Activated CD4-positive, alpha-beta T cell treated with anti-CD3 and anti-CD28 coated beads for 4 hours (primary cell): ENCODE data around the gene KRTAP10-1.
"Not testable (repeated sequence)": the region's sequence is repeated elsewhere in the genome, so short reads cannot be mapped to it uniquely, and the experiment has no call there.

Experiments used
- DNase-seq, 2 donors: peaks; one replicate each; pipeline ENCODE4 v3.0.0-alpha.2; 2020

The KRTAP10-1 gene

DNA sequence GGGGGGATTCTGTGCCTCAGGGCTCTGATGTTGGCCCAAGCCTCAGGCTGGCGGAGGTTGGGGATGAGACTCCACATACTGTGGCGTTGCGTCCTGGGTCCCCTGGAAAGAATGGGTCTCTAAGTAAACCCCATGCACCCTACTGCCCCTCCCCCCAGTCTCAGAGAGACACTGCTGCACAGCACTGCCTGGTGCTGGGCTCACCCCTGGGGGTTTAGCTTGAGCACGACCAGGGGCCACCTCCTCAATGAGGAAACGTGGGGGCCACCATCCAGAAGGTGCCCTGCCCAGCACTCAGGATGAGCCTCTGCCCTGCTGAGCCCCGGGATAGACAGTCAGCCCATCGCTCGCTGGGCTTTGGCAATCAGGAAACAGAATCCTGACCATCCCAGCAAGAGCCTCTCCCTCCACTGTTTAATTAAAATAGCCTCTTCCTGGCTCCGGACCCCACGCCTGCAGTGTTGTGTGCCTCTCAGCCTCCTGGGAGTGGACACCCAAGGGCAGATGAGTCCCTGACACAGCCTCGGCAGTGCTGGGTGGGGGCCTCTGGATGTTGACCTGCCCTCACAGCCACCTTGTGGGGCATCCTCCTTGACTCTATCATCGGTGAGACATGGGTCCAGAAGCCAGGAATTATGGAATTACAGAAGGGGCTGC lies 30.0 kb upstream of the KRTAP10-1 start:
- no peak for DNase-seq

DNA sequence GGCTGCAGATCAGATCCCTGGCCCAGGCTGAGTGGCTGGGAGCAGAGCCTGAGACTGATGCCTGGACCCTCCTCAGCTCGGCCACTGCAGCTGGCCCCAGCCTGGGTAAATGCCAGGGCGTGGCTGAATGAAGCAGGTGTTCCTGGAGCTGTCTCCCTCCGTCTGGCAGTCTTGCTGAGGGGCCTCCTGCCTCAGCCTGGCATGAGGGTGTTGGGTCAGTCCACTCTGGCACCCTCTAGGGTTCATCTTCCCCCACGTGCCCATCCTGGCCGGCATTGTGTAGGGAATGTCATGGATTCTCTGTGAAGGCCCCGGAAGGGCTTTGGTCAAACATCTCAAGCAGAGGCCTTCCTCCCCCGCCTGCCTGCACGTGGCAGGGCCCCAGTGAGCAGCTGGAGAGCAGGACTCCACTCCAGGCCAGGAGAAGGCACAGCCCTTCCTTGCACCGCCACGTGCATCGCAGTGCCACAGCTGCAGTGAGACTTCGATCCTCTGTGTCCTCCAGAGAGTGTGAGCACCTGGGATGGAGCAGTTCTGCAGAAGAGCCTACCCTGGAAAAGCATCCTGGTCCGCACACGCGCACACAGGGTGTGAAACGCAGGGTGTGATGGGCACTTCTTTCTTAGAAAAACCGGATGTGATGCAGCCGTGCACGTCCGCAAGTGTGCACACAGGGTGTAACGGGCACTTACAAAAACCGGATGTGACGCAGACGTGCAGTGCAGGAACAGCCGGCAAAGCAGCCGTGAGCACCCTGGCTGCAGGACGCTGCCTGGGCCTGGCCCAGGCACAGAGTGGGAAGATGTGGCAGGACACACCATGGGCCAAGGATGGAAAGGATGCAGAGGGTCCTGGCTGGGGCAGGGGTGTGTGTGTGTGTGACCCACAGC lies 28.9 kb upstream of the KRTAP10-1 start:
- DNase-seq: no peak

DNA sequence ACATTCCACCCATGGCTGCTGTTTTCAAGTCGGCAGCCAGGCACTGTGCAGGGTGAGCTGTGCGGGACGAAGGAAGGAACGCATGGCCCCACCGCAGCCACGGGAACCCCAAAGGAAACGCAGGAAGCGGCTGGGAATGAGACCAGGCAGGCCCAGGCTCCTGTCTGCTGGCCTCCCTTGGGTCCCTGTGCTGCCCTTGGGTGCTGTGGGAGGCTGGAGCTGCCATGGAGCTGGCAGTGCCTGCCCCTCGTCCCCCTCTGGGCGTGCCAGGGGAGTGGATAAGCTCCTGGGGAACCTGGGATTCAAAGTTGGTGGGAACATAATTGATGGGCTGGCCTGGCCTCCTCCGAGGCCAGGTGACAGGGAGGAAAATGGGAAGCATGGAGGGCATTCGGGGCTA lies 28.3 kb upstream of the KRTAP10-1 start:
- no peak for DNase-seq

DNA sequence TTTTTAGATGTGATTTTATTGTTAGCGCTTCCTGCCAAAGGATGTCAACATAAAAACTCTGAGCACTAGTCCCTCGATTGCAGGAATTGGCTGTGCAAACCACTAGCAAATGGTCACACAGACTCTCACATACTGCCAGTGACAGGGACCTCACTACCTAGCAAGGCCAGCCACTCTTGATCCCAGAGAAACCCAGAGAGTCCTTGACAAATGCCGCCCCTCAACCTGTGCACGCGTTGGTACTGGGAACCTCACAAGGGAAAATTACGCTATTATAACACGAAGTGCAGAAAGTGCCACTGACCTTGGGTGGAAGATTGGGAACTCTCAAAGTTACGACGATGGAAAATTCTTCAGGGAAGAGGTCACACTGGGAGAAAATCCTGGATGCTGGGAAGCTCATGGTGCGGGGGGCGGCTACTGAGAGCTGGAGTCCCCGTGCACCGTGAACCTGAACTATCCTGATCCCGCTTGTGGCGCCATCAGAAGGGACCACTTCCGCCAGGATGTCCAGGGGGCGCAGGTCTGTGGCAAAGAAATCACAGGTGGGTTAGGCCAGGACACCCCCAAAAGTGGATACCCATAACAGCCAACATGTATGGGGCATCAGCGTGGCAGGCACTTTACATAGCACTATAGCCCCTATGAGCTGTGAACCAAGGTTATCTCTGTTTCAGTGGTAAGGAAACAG lies 27.6 kb upstream of the KRTAP10-1 start:
- DNase-seq: no peak

DNA sequence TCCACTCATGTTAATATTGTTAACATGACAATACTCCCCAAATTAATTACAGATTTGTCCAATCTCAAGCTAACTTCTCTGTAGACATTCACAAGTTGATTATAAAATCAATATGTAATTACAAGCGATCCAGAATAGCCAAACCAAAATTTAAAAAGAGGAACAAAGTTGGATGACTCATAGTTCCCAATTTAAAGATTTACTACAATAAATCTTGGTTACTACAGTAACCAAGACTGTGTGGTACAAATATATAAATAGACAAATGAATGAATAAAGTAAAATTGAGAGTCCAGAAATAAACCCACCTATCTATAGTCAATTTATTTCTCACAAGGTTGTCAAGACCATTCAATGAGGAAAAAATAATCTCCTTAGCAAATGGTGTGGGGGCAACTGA lies 26.4 kb upstream of the KRTAP10-1 start:
- no peak for DNase-seq

DNA sequence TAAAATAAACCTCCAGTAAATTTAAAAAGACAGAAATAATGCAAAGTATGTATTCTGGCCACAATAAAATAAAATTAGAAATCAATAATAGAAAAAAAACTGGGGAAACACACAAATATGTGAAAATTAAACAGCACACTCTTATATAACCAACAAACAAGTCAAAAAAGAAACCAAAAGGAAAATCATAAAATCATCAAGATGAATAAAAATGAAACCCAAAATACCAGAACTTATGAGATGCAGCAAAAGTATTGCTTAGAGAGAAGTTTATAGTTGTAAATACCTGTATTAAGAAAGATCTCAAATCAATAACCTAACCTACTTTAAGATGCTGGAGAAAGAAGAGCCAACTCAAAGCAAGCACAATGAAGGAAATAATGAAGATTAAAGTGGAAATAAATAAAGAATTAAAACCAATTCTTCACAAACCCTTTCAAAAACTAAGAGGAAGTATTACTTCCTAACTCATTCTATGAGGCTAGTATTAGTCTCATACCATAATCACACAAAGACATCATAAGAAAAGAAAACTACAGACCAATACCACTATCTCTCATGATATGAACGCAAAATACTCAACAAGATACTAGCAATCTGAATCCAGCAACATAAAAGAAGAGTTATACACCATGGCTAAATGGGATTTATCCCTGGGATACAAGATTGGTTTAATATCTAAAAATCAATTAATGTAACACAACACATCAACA lies 25.0 kb upstream of the KRTAP10-1 start:
- no peak for DNase-seq

DNA sequence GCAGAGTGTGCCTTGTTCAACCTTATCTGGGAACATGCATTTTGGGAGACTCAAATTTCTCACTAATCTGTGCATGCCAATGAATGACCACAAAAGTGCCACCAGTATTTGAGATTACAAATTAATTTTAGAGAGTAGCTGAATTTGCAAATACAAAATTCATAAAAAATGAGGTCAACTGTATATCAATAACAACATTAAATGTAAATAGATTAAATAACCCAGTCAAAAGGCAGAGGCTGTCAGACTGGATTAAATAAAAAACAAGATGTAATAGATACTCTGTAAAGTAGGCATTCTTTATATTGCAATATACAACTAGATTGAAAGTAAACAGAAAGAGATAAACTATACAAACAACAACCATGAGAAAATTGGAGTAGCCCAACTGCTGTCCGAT lies 24.1 kb upstream of the KRTAP10-1 start:
- DNase-seq: no peak

DNA sequence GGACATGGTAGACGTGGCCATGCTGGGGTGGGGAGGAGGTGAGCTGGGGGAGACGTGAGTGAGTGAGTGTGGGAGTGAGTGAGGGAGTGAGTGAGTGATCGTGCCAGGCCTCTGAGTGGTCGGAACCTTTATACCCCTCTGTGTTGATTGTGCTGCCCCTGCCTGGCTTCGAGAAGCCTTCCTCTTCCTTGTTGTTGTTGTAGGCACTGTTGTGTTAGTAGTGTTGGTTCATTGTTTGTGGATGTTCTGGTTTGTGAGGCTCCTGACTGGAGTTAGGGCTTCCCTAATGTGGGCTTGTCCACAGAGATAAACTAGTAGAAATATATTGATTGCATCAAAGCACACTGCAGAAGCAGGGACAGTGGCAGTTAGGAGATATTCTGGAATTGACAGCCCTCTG lies 18.7 kb upstream of the KRTAP10-1 start, which contains the start of gene KRTAP10-3:
Gene KRTAP10-3 (minus strand): TSS at position 101 of the 400 bp plus-strand sequence. CDS start 80 bp downstream, at position 21.
- no peak for DNase-seq

DNA sequence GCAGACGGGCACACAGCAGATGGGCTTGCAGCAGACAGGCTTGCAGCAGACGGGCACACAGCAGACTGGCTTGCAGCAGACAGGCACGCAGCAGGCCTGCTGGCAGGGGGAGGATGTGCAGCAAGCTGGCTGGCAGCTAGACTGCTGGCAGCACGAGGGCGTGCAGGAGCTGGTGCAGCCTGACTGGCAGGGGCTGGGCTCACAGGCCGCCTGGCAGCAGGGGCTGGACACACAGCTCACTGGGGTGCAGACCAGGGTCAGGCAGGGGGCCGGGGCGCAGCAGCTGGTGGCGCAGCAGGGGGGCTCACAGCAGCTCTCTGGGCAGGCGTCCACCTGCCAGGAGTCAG lies 18.3 kb upstream of the KRTAP10-1 start:
- DNase-seq: not testable (repeated sequence)

DNA sequence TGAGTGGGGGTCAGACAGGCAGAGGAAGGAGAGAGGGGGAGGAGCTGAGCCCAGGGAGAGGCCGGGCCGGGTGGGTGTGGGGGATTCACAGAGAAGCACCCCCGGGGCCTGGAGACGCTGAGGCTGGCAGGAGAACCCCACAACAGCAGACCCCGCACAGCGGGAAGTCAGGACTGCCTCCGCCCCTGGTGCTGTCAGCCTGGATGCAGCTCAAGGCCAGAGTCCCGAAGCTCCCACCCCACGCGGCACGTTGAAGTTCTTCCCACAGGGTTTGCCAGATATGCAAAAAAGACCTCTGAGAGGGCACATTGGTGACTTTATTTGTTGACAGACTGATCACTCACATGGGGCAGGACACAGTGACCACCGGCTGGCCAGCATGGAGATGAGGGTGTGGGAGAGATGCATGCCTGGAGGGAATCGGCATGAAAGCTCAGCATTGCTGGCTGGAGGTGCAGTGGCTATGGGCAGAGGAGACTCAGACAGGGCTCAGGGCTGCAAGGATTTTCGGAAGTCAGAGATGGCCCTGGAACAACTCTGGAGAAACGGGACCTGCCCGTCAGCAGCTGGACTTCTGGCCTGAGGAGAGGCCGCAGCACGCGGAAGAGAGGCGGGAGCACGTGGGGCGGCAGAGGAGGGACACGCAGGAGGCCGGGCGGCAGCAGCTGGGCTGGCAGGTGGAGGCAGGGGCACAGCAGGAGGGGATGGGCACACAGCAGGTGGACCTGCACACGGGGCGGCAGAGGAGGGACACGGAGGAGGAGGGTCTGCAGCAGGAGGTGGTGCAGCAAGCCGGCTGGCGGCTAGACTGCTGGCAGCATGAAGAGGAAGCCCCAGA lies 17.7 kb upstream of the KRTAP10-1 start:
- no peak for DNase-seq

DNA sequence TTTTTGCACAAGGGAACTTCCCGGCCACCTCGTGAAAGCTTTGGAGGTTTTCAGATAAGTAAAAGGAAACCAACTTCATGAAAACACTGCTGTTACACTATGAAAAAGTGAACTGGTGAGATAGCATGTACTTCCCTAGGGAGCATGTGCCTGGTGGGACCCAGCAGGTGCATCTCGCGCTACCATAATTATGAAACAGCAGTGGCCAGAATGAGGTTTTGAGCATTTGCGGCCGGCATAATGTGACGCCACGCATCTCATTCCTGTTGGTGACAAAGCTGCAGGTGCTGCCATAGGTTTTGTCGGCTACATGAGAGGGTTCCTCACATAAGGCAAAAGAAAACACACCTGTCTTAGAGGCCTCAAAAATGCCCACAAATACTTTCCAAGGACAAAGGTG lies 16.9 kb upstream of the KRTAP10-1 start:
- DNase-seq: no peak

DNA sequence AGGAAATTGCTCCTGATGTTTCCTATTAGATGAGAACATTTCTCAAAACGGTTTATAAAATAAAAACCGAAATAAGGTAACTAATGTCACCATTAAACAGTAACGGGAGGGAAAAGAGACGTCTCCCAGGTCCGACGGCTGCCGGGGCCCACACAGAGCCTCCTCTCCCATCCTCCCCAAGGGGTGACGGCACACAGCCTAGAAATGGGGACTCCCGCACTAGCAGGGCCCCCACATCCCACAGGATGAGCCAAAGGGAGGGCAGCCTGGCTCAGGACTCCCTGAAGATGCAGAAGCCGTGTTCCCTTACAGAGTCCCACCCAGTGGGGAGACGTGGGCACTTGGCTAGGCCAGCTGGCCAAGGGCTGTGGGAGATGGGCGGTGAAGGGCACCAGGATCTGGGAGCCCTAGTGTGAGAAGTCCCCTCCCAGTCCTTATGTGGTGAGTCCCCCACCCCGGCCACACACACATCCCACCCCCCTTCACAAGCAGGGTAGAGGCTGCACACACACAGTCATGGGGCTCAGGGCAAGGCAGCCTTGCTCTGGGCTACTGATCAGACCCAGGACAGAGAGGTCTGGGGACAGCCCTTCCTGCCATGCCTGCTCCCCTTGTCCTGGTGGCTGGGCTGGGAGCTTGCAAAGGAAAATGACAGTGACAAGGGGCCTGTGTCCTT lies 15.3 kb upstream of the KRTAP10-1 start:
- no peak for DNase-seq

DNA sequence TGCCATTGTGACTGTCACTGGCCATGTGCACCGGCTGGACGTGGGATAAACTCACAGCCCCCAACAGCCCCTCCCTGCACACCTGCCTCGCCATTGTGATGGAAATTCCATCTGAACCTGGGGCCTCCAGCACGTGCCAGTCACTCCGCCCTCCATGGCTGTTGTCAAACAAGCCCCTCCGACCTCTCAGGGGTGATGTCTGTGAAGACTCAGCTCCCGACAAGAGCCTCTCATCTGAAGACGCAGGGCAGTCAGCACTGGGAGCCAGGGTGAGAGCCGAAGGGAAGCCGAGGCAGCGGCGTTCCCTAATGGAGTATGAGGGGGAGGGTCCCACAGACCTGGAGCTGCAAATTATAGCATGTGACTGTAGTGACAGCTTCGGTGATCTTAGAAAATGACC lies 12.7 kb upstream of the KRTAP10-1 start:
- DNase-seq: no peak

DNA sequence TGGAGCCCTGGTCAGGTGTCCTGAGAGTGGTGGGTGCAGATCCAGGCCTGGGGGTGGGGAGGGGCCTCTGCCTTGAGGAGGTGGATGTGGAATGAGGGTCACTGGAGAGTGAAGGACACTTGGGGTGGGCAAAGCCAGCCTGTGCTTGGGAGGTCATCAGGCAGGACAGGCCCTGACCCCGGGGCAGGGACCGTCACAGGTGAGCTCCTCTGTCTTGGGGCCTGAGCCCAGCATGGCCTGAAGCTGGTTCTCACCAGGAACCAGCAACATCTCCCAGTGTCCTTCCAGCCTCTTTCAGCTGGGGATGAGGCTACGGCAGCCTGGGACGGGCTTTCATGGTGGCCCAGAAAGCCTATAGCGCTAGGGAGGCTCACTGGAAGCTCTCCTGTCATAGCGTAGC lies 12.1 kb upstream of the KRTAP10-1 start:
- no peak for DNase-seq

DNA sequence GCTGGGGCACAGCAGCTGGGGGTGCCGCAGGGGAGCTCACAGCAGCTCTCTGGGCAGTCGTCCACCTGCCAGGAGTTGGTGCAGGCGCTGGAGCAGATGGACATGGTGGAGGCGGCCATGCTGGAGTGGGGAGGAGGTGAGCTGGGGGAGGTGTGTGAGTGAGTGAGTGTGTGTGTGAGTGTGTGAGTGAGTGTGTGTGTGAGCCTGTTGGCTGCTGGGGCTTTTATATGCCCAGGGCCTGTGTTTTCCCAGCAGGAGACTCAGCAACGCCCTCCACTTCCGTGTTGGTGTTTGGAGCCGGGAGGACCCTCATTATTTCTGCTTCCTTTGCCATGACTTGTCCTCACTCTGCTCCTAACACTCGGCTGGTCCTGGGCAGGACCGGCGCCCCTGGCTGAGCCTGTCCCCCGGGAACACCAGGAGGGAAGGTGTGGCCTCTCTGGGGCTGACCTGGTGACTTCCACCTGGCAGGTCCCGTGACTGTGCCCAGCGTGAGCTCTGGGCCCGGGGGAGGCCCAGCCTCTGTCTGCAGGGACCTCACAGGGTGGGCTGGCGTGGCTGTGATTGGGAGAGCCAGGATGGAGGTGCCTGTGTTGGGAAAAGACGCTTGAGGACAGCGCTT lies 11.5 kb upstream of the KRTAP10-1 start, which contains the start of gene KRTAP10-2:
Gene KRTAP10-2 (minus strand): TSS at position 166 of the 622 bp plus-strand sequence. CDS start 47 bp downstream, at position 119.
- no peak for DNase-seq

DNA sequence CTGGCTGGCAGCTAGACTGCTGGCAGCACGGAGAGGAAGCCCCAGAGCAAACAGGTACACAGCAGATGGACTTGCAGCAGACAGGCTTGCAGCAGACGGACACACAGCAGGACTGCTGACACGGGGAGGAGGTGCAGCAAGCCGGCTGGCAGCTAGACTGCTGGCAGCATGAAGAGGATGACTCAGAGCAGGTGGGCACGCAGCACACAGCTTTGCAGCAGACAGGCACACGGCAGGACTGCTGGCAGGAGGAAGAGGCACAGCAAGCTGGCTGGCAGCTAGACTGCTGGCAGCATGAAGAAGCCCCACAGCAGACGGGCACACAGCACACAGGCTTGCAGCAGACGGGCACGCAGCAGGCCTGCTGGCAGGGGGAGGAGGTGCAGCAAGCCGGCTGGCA lies 10.8 kb upstream of the KRTAP10-1 start:
- DNase-seq: no peak

DNA sequence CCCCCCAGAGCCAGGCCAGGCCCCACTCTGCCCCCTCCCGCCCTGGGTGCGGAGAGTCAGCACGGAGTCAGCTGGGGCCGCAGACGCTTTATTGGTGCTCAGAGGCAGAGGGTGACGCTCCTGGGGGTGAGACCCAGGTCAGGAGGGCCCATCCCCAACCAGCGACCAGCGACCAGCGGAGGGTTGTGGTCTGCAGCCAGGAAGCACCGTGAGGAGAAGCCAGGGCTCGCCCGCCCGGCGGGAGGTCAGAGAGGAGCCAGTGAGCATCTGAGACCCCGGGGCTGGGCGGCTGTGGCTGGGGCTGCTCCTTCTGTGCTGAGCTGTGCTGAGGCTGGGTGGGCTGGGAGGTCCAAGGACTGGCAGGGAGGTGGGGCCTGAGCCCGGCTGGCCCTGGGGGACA lies 10.3 kb upstream of the KRTAP10-1 start:
- not testable (repeated sequence) for DNase-seq

DNA sequence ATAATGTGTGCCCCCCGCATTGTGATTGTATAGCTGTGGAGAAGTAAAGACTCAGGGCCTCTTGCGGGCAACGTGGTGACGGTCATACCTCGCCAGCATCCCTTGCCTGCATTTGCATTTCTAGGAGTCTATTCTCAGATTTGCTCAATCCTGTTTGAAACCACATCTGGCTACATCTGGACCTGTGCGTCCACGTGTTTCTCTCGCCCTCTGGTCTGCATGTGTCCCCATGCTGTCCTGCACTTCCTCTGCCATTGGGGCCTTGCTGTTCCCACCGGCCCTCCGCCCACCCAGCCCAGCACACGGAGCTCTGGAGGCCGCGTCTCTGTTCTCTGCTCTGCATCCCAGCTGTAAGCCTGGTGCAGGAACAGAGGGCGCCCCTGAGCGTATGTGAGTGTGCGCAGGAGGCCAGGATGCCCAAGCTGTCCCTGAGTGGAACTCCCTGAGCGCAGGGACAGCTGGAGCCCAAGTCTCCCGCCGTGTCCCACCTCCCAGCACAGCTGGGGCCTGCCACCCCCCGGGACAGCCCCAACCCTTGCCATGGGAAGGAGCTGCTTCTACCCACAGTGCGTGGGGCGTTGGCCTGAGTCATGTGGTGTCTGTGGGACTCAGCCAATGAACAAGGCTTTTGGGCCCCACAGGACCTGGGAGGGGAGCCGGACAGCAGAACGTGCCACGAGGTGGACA lies 9.7 kb upstream of the KRTAP10-1 start:
- DNase-seq: no peak

DNA sequence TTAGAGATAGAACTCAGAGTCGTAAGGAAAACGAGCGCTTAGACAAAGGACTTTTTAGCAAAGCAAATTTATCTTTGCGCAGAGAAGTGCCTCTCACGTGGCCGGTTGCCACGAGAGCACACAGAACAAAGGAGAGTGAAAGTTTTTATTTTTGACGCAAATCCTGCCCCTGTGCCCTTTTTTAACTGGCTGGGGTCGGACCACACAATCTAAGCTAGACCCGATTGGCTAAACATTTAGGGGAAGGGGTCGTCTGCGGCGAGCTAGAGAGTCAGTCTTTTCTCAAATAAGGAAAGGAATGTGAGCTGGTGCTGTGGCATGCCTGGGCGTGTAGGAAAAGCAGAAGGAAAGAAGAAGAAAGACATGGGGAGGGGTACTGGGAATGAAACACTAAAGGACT lies 8.9 kb upstream of the KRTAP10-1 start:
- DNase-seq: no peak

DNA sequence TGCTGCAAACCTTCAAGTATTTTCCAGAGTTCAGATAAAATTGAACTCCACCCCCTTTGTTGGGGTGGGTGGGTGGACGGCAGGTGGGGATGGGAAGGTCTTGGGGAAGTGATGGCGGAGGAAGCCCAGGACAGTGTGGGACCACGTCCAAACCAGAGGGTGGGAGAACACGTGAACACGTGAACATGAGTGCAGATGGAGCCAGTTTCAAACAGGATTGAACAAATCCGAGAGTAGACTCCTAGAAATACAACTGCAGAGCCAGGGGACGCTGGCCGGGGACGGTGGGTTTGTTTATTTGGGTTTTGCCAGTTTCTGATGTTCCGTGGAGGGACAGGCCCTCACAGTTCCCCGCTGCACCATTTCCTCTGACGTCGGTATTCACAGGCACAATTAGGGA lies 8.4 kb upstream of the KRTAP10-1 start:
- no peak for DNase-seq
